ENCODE measurements around the gene TM7SF3.

The TM7SF3 gene

DNA sequence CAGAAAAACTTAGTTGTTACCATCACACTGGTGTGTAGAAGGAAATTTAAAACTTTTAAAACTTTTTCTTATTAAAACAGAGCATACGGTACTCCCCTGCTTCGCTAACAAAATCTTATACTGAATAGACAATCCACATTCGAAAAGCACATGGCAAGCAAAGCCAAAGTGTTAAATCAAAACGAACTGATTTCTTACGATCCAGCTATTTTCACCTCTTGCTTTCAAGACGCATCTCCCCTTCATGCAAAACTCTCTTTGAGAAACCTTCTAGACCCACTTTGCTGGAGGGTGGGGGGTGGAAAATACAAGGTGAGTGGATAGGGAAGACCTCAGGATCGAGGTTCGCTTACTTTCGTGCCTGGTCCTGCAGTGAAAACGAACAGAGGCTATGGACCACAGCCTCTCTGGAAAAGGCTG, 76.7 kb downstream of the TM7SF3 start:
- H3K27me3 ChIP-seq (ENCODE audit: control insufficient read depth in 2 of 2, insufficient read depth in 2 of 2, low read length in 2 of 2): no peaks in the 10 kb centered on the region
- peak overlapping the region; percentile 92 to 96 for H3K27ac ChIP-seq (ENCODE audit: low read depth in 2 of 2, low read length in 2 of 2)
- peaks cover 24 to 25% of the 10 kb centered on the region in 2 donors for H3K4me1 ChIP-seq (ENCODE audit: control insufficient read depth in 2 of 2, insufficient read depth in 2 of 2, low read length in 2 of 2)
- peak overlapping the region; percentile 94 to 99 for H3K4me3 ChIP-seq (ENCODE audit: low read length in 2 of 2)
- peak overlapping the region; percentile 92 to 98 for H3K9ac ChIP-seq (ENCODE audit: low read depth in 1 of 2, low read length in 2 of 2)
- H3K36me3 ChIP-seq (ENCODE audit: control insufficient read depth in 2 of 2, insufficient read depth in 2 of 2, low read length in 2 of 2): peaks cover 0 to under 1% of the 10 kb centered on the region in 2 donors
- no peaks in the 10 kb centered on the region for H3K9me3 ChIP-seq (ENCODE audit: control insufficient read depth in 2 of 2, low read length in 2 of 2)

DNA sequence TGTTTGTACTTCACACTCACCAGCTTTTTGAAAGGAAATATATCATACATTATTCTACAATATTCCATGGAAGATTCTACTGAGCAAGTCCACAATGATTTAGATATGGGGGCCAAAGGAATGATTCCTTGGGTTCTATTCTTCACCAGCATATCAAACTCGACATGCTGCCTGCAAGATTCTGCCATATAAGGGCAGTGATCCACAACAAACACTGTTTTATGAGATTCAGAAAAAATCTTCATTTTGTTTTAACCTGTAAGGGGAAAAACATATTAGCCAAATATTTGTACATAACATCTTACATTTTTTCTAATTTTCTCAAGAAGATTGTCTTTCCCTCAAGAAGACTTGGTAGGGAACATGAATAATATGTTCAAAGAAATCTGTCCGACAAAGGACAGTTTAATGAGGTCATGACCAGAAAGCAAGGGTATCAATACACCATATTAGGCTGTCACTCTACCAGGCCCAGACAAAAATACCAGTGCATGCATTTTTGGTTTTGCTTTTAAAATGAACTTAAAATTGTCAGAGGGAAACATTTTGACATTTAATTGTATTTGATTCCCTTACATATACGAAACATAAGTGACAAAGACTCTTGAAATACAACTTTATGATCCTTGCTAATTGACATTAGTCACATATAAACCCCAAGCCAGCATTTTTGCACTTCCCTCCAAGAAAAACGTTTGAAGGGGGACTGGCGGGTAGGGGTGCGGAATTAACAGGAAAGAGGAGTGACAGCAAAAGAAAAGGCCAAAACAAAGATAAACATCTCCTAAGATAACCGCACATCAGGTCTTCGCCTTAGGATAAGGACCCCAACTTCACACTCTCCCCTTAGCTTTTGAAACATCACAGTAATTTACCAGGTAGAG, 77.4 kb downstream of the TM7SF3 start:
- Histone ChIP-seq H3K4me3 (ENCODE audit: low read length in 2 of 2) (peak overlapping the region; percentile 94 to 99), H3K36me3 (ENCODE audit: control insufficient read depth in 2 of 2, insufficient read depth in 2 of 2, low read length in 2 of 2) (peaks cover 0 to 4% of the 10 kb centered on the region in 2 donors), H3K4me1 (ENCODE audit: control insufficient read depth in 2 of 2, insufficient read depth in 2 of 2, low read length in 2 of 2) (peaks cover 24 to 25% of the 10 kb centered on the region in 2 donors), H3K27me3 (ENCODE audit: control insufficient read depth in 2 of 2, insufficient read depth in 2 of 2, low read length in 2 of 2) (no peaks in the 10 kb centered on the region), H3K9ac (ENCODE audit: low read depth in 1 of 2, low read length in 2 of 2) (peak overlapping the region; percentile 92 to 98), H3K27ac (ENCODE audit: low read depth in 2 of 2, low read length in 2 of 2) (peak overlapping the region; percentile 92 to 96), H3K9me3 (ENCODE audit: control insufficient read depth in 2 of 2, low read length in 2 of 2) (no peaks in the 10 kb centered on the region)

DNA sequence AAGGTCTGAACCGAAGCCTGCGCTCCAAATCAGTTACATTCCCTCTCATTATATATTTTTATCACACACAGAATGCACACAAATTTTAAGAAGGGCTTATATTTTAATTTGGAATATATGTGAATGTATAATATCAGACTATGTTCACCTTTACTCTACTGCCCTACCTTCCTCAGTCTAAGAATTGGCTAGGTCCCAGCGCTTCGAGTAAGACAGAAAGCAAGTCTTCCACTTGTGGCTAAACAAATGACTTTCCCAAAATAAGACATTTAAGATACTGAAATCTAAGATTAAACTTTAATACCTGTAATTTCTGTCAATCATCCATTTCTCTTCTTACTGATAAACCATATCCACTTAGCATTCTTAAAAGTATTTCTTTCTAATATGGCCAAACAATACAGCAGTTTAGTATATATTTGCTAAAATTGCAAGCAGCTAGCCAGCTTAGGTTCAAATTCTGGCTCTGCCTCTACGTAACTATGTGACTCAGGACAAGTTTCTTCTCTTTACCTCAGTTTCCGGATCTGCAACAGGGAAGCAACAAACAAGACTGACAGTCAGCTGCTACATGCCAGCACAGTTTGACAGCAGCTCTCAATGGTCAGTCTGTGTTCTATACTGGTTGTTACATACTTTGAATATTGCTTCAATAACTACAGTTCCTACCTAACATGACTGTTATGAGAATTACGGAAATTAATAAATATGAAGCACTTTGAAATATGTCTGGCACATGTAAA, 78.4 kb downstream of the TM7SF3 start:
- Histone ChIP-seq H3K4me1 (ENCODE audit: control insufficient read depth in 2 of 2, insufficient read depth in 2 of 2, low read length in 2 of 2) (peaks cover 24 to 25% of the 10 kb centered on the region in 2 donors), H3K27me3 (ENCODE audit: control insufficient read depth in 2 of 2, insufficient read depth in 2 of 2, low read length in 2 of 2) (no peaks in the 10 kb centered on the region), H3K4me3 (ENCODE audit: low read length in 2 of 2) (peak overlapping the region in 1 of 2 donors; percentile 10), H3K9me3 (ENCODE audit: control insufficient read depth in 2 of 2, low read length in 2 of 2) (no peaks in the 10 kb centered on the region), H3K27ac (ENCODE audit: low read depth in 2 of 2, low read length in 2 of 2) (peak overlapping the region in 1 of 2 donors; percentile 10), H3K36me3 (ENCODE audit: control insufficient read depth in 2 of 2, insufficient read depth in 2 of 2, low read length in 2 of 2) (peaks cover 0 to 4% of the 10 kb centered on the region in 2 donors), H3K9ac (ENCODE audit: low read depth in 1 of 2, low read length in 2 of 2) (peak overlapping the region in 1 of 2 donors; percentile 42)

DNA sequence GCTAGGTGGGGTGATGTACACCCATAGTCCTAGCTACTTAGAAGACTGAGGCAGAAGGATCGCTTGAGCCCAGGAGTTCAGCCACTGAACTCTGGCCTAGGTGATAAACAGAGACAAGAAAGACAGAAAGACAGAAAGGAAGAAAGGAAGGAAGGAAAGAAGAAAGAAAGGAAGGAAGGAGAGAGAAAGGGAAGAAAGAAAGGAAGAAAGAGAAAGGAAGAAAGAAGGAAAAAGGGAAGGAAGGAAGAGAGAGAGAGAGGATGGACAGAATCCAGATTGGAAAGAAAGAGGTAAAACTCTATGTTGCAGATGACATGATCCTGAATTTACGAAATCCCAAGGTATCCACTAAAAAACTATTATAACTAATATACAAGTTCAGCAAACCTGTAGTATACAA, 84.6 kb downstream of the TM7SF3 start:
- H3K4me3 ChIP-seq (ENCODE audit: low read length in 2 of 2): no peak overlapping the region
- H3K36me3 ChIP-seq (ENCODE audit: control insufficient read depth in 2 of 2, insufficient read depth in 2 of 2, low read length in 2 of 2): peaks cover 21 to 27% of the 10 kb centered on the region in 2 donors
- H3K9ac ChIP-seq (ENCODE audit: low read depth in 1 of 2, low read length in 2 of 2): no peak overlapping the region
- no peaks in the 10 kb centered on the region for H3K9me3 ChIP-seq (ENCODE audit: control insufficient read depth in 2 of 2, low read length in 2 of 2)
- no peaks in the 10 kb centered on the region for H3K27me3 ChIP-seq (ENCODE audit: control insufficient read depth in 2 of 2, insufficient read depth in 2 of 2, low read length in 2 of 2)
- H3K4me1 ChIP-seq (ENCODE audit: control insufficient read depth in 2 of 2, insufficient read depth in 2 of 2, low read length in 2 of 2): no peaks in the 10 kb centered on the region
- H3K27ac ChIP-seq (ENCODE audit: low read depth in 2 of 2, low read length in 2 of 2): no peak overlapping the region

DNA sequence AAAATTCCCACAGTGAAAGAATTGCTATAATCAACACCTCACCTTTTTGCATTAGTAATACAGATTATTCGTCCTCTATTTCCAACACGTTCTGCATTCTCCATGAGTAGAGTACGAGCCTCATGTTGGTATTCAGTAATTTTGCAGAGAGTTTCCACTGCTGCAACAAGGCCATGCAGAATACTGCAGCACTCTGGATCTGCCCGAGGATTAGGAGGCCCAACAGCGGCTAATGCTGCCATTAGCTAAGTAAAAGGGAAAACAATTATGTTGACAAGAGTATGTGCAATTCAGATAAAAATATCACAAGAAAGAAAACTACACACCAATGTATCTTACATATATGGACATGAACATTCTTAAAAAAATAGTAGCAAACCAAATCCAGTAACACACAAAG, 85.5 kb downstream of the TM7SF3 start:
- no peak overlapping the region for H3K9ac ChIP-seq (ENCODE audit: low read depth in 1 of 2, low read length in 2 of 2)
- H3K9me3 ChIP-seq (ENCODE audit: control insufficient read depth in 2 of 2, low read length in 2 of 2): no peaks in the 10 kb centered on the region
- H3K27me3 ChIP-seq (ENCODE audit: control insufficient read depth in 2 of 2, insufficient read depth in 2 of 2, low read length in 2 of 2): no peaks in the 10 kb centered on the region
- no peak overlapping the region for H3K27ac ChIP-seq (ENCODE audit: low read depth in 2 of 2, low read length in 2 of 2)
- H3K4me1 ChIP-seq (ENCODE audit: control insufficient read depth in 2 of 2, insufficient read depth in 2 of 2, low read length in 2 of 2): no peaks in the 10 kb centered on the region
- no peak overlapping the region for H3K4me3 ChIP-seq (ENCODE audit: low read length in 2 of 2)
- peaks cover 30 to 34% of the 10 kb centered on the region in 2 donors for H3K36me3 ChIP-seq (ENCODE audit: control insufficient read depth in 2 of 2, insufficient read depth in 2 of 2, low read length in 2 of 2)
